Measurements from ENCODE around the gene MIDN.

MIDN gene

GRCh38 chr19:1268226-1269064 lies 20.1 kb downstream of the MIDN start:
- DNase-seq, result peak in 2 of 56 donors; percentile 41 to 43

- peak; percentile 75 to 100 (median 99) for DNase-seq
Measured at GRCh38 chr19:1269065-1269477, 20.7 kb downstream of the MIDN start, which contains the start of gene CIRBP. CIRBP (plus strand) TSS chr19:1269332; CDS start chr19:1270934, 1,602 bp downstream.

GRCh38 chr19:1269478-1270212 lies 21.3 kb downstream of the MIDN start:
- DNase-seq, result peak in 55 of 56 donors; percentile 35 to 90 (median 78)

GRCh38 chr19:1270213-1270853 lies 21.9 kb downstream of the MIDN start:
- peak in 1 of 56 donors; percentile 66 for DNase-seq

GRCh38 chr19:1270854-1271527 lies 22.6 kb downstream of the MIDN start:
- peak in 1 of 56 donors; percentile 11 for DNase-seq

GRCh38 chr19:1271528-1272422 lies 23.4 kb downstream of the MIDN start:
- DNase-seq, result peak in 2 of 56 donors; percentile 10 to 25

GRCh38 chr19:1272423-1273262 lies 24.3 kb downstream of the MIDN start:
- DNase-seq, result peak in 15 of 56 donors; percentile 9 to 56 (median 21)

GRCh38 chr19:1273263-1274041 lies 25.1 kb downstream of the MIDN start:
- no peak for DNase-seq

GRCh38 chr19:1274081-1274851 lies 25.9 kb downstream of the MIDN start:
- DNase-seq, result no peak

GRCh38 chr19:1274852-1275259 lies 26.5 kb downstream of the MIDN start:
- peak in 1 of 56 donors; percentile 37 for DNase-seq

- DNase-seq, result peak in 55 of 56 donors; percentile 75 to 98 (median 92)
Measured at GRCh38 chr19:1275260-1275975, 27.0 kb downstream of the MIDN start, which contains the start of gene FAM174C. FAM174C (plus strand) TSS chr19:1275530; CDS start chr19:1275550, 20 bp downstream.

- peak in 7 of 56 donors; percentile 50 to 78 (median 60) for DNase-seq
Measured at GRCh38 chr19:1275976-1276627, 27.7 kb downstream of the MIDN start.

- DNase-seq, result no peak
Measured at GRCh38 chr19:1276628-1277022, 28.2 kb downstream of the MIDN start.

GRCh38 chr19:1277061-1277460 lies 28.7 kb downstream of the MIDN start:
- DNase-seq, result no peak

GRCh38 chr19:1278074-1278473 lies 29.7 kb downstream of the MIDN start:
- DNase-seq, result no peak

All from nucleus accumbens (tissue), 56 donors.